Adrenal gland (tissue), 5 donors: Measurements from ENCODE around the gene SLC8A2.

Experiments used
- POLR2A ChIP-seq, 2 donors: fragments of 450-650 bp; IDR thresholded peaks; one replicate each; pipeline ENCODE4 v1.6.1; 2017; ENCODE audit warnings: antibody characterized with exemption in 2 of 2, mild to moderate bottlenecking in 2 of 2, moderate library complexity in 1 of 2
- TF ChIP-seq, protein P1 (sequence below), 6 experiments: fragments of 450-650 bp in 4 of 6; fragments of 200-600 bp in 2 of 6; sonication (generic) in 1 of 6; IDR thresholded peaks; 1 replicate in 5 of 6; 2 replicates in 1 of 6; pipeline versions ENCODE4 v1.5.1 to v1.8.0; 2016 to 2021; ENCODE audit warnings: antibody characterized with exemption in 6 of 6, mild to moderate bottlenecking in 2 of 6, moderate library complexity in 1 of 6
- donor health status: DM: no; HTN: no; CAD: no.

DNA sequence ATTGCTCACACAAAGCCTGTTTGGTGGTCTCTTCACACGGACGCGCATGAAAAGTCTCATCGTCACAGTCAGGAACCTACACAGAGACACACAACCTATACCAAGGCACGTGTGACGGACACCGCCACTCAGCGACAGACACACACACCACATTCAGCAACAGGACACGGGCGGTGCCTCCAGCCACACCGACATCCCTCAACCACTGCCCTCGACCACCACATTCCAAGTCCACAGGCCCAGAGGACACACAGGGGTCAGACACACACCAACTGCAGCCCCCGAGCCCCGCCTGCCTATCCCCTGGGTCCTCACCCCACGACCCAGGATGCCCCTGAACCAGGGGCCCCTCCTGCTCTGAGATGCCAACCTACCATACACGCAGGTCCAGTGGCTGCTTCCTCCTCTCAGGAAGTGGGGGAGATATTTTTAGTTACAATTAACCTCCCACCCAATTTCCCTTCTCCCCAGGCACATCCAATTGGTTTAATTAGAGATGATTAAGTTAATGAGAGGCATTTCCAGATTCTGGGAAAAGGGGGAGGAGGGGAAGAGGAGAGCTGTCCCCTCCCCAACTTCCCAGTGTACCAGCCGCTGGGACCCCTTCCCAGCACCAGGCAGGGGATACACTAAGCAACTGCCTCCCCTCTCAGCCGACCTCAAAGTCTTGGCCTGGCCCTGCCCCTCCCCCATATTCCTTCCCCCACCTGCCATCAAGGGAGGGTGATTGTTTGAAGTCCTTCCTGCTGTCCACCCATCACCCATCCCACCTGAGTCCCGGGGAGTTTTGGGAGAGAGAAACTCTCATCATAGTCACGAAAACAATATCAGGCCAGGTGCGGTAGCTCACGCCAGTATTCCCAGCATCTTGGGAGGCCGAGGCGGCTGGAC lies 72.7 kb downstream of the SLC8A2 start:
- TF ChIP-seq, protein P1, sequence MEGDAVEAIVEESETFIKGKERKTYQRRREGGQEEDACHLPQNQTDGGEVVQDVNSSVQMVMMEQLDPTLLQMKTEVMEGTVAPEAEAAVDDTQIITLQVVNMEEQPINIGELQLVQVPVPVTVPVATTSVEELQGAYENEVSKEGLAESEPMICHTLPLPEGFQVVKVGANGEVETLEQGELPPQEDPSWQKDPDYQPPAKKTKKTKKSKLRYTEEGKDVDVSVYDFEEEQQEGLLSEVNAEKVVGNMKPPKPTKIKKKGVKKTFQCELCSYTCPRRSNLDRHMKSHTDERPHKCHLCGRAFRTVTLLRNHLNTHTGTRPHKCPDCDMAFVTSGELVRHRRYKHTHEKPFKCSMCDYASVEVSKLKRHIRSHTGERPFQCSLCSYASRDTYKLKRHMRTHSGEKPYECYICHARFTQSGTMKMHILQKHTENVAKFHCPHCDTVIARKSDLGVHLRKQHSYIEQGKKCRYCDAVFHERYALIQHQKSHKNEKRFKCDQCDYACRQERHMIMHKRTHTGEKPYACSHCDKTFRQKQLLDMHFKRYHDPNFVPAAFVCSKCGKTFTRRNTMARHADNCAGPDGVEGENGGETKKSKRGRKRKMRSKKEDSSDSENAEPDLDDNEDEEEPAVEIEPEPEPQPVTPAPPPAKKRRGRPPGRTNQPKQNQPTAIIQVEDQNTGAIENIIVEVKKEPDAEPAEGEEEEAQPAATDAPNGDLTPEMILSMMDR (IDR thresholded peaks at IDR 0.05): no peak
- no peak for TF ChIP-seq POLR2A (IDR thresholded peaks at IDR 0.05)
